GM23338 (cell line): ENCODE data around the gene LPP. TPM values are rescaled to one million over a fixed set of nuclear protein-coding genes. Genes with fewer than 3 reads are reported as not detected.

Source experiments
- ATAC-seq: fragments of 200-7000 bp; cut with Tn5 transposase; 3 replicates; pipeline ENCODE4 v1.9.1; 2020
- DNase-seq: peaks from one replicate; pipeline ENCODE4 v3.0.0-alpha.2; 2015; ENCODE audit warnings: low spot score
- H2AFZ ChIP-seq: fragments of 200-600 bp; sonication (generic); 2 replicates; pipeline ENCODE4 v1.8.0; 2016; ENCODE audit warnings: antibody characterized with exemption, mild to moderate bottlenecking, moderate library complexity
- H3F3A ChIP-seq: fragments of 200-600 bp; sonication (generic); replicated peaks from 2 replicates; pipeline ENCODE4 v1.8.0; 2017; ENCODE audit warnings: antibody characterized with exemption, mixed run types, low read depth
- H3K27ac ChIP-seq: fragments of 200-600 bp; sonication (generic); 2 replicates; pipeline ENCODE4 v1.6.1; 2016; ENCODE audit warnings: low read depth
- H3K27me3 ChIP-seq: fragments of 200-600 bp; sonication (generic); 2 replicates; pipeline ENCODE4 v1.8.0; 2016; ENCODE audit warnings: mild to moderate bottlenecking, mixed run types, moderate library complexity; ENCODE audit not compliant: insufficient read depth
- H3K36me3 ChIP-seq: fragments of 200-600 bp; sonication (generic); 2 replicates; pipeline ENCODE4 v1.8.0; 2016; ENCODE audit warnings: mild to moderate bottlenecking; ENCODE audit not compliant: insufficient read depth
- H3K4me1 ChIP-seq: fragments of 200-600 bp; sonication (generic); 2 replicates; pipeline ENCODE4 v1.8.0; 2016; ENCODE audit warnings: mild to moderate bottlenecking, moderate library complexity; ENCODE audit not compliant: insufficient read depth
- H3K4me2 ChIP-seq: fragments of 200-600 bp; sonication (generic); 2 replicates; pipeline ENCODE4 v1.7.1; 2017; ENCODE audit warnings: mixed run types
- H3K4me3 ChIP-seq: fragments of 200-600 bp; sonication (generic); 2 replicates; pipeline ENCODE4 v1.6.1; 2016; ENCODE audit warnings: mixed run types
- H3K79me2 ChIP-seq: fragments of 200-600 bp; sonication (generic); replicated peaks from 2 replicates; pipeline ENCODE4 v1.8.0; 2017; ENCODE audit warnings: mild to moderate bottlenecking; ENCODE audit not compliant: insufficient read depth
- H3K9me2 ChIP-seq: fragments of 200-600 bp; sonication (generic); 2 replicates; pipeline ENCODE4 v1.8.0; 2017; ENCODE audit not compliant: insufficient read depth
- H4K20me1 ChIP-seq: fragments of 200-600 bp; sonication (generic); replicated peaks from 2 replicates; pipeline ENCODE4 v1.8.0; 2017; ENCODE audit warnings: mild to moderate bottlenecking; ENCODE audit not compliant: insufficient read depth
- H3K27ac Mint-ChIP-seq: 2 replicates; pipeline ENCODE4 v1.8.0; 2020; ENCODE audit warnings: inconsistent platforms, mild to moderate bottlenecking, moderate library complexity, mixed read lengths
- H3K27me3 Mint-ChIP-seq: 3 replicates; pipeline ENCODE4 v1.8.0; 2022; ENCODE audit warnings: low read depth, mild to moderate bottlenecking, moderate library complexity, mixed read lengths, inconsistent platforms; ENCODE audit not compliant: insufficient read depth, poor library complexity
- H3K36me3 Mint-ChIP-seq: 3 replicates; pipeline ENCODE4 v1.8.0; 2021; ENCODE audit warnings: low read depth, mild to moderate bottlenecking, inconsistent platforms, moderate library complexity, mixed read lengths
- H3K4me1 Mint-ChIP-seq: 3 replicates; pipeline ENCODE4 v1.8.0; 2020; ENCODE audit warnings: mild to moderate bottlenecking, inconsistent platforms, mixed read lengths
- H3K4me3 Mint-ChIP-seq: 3 replicates; pipeline ENCODE4 v1.8.0; 2021; ENCODE audit warnings: moderate library complexity, mild to moderate bottlenecking, inconsistent platforms, mixed read lengths
- H3K9me3 Mint-ChIP-seq: 3 replicates; pipeline ENCODE4 v1.8.0; 2020; ENCODE audit warnings: moderate library complexity, mild to moderate bottlenecking, inconsistent platforms, mixed read lengths
- CREB1 ChIP-seq: fragments of 250-450 bp; sonication (Bioruptor Pico); IDR thresholded peaks from 2 replicates; pipeline ENCODE4 v1.5.0; 2020; ENCODE audit warnings: low read depth, mild to moderate bottlenecking, moderate library complexity
- EZH2 ChIP-seq: fragments of 200-600 bp; sonication (generic); IDR thresholded peaks from one replicate; pipeline ENCODE4 v1.8.0; 2017; ENCODE audit warnings: antibody characterized with exemption, mild to moderate bottlenecking, low read depth; ENCODE audit not compliant: unreplicated experiment
- EZH2phosphoT487 ChIP-seq: fragments of 200-600 bp; sonication (generic); IDR thresholded peaks from one replicate; pipeline ENCODE4 v1.8.1; 2018; ENCODE audit warnings: antibody characterized with exemption; ENCODE audit not compliant: unreplicated experiment
- JUNB ChIP-seq: IDR thresholded peaks from one replicate; pipeline ENCODE4 v1.6.1; 2016; ENCODE audit warnings: antibody characterized with exemption; ENCODE audit not compliant: unreplicated experiment
- STAT1 ChIP-seq: IDR thresholded peaks from one replicate; pipeline ENCODE4 v1.6.1; 2016; ENCODE audit warnings: antibody characterized with exemption; ENCODE audit not compliant: unreplicated experiment
- ZNF114 ChIP-seq: fragments of 250-450 bp; sonication (Bioruptor Pico); IDR thresholded peaks from 2 replicates; pipeline ENCODE4 v1.5.0; 2020; ENCODE audit warnings: mild to moderate bottlenecking, moderate library complexity
- ZNF331 ChIP-seq: fragments of 250-450 bp; sonication (Bioruptor Pico); IDR thresholded peaks from 2 replicates; pipeline ENCODE4 v1.5.0; 2020; ENCODE audit warnings: low read depth, mild to moderate bottlenecking, moderate library complexity
- polyA plus RNA-seq: library from polyadenylated mRNA; unstranded; fragments of >200 nt; fragmentation: Nextera tagmentation; extraction: Ambion mirVana; gene quantifications from 2 replicates; pipeline ENCODE4 v1.2.1, GENCODE V29; 2016
- total RNA-seq: library from RNA; depleted of rRNA; stranded (reverse); fragments of >200 nt; shearing (Covaris generic); gene quantifications from 2 replicates; pipeline ENCODE4 v1.2.3, GENCODE V29; 2014
- TF ChIP-seq, protein P1 (sequence below): IDR thresholded peaks from one replicate; pipeline ENCODE4 v1.6.1; 2018; ENCODE audit warnings: antibody characterized with exemption; ENCODE audit not compliant: unreplicated experiment
- TF ChIP-seq, protein P2 (sequence below): fragments of 250-450 bp; sonication (Bioruptor Pico); IDR thresholded peaks from 2 replicates; pipeline ENCODE4 v1.5.0; 2020; ENCODE audit warnings: mild to moderate bottlenecking, moderate library complexity

The LPP gene
- total and polyA plus RNA-seq, 2 experiments from 2014 or later = 23.0 to 35.2 TPM

DNA sequence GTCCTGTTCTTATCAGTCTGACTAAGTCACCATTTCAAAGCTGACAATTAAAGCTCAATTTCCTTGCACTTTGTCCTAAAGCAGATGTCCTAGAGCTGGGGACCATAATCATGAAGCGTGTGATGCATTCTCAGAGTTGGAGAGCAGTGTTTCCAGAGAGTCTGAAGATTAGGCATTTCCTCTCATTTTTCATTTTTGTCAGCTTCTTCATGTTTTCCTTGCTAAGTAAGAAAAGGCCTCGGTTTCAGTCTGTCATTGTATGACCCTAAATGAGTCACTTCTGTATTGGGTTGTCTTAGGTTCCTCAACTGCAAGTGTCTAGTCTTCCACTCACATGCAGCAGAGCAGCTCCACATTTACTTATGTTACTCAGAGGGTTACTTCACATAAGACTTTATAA lies 760.6 kb downstream of the LPP start (continued):
- TF ChIP-seq ZNF114 (CRISPR knock-in tag) = no peak
- TF ChIP-seq EZH2phosphoT487 = no peak
- TF ChIP-seq STAT1 = no peak
- TF ChIP-seq ZNF331 (CRISPR knock-in tag) = no peak
- TF ChIP-seq EZH2 = no peak
- TF ChIP-seq JUNB = no peak
- no peak for TF ChIP-seq CREB1
- TF ChIP-seq, protein P1, sequence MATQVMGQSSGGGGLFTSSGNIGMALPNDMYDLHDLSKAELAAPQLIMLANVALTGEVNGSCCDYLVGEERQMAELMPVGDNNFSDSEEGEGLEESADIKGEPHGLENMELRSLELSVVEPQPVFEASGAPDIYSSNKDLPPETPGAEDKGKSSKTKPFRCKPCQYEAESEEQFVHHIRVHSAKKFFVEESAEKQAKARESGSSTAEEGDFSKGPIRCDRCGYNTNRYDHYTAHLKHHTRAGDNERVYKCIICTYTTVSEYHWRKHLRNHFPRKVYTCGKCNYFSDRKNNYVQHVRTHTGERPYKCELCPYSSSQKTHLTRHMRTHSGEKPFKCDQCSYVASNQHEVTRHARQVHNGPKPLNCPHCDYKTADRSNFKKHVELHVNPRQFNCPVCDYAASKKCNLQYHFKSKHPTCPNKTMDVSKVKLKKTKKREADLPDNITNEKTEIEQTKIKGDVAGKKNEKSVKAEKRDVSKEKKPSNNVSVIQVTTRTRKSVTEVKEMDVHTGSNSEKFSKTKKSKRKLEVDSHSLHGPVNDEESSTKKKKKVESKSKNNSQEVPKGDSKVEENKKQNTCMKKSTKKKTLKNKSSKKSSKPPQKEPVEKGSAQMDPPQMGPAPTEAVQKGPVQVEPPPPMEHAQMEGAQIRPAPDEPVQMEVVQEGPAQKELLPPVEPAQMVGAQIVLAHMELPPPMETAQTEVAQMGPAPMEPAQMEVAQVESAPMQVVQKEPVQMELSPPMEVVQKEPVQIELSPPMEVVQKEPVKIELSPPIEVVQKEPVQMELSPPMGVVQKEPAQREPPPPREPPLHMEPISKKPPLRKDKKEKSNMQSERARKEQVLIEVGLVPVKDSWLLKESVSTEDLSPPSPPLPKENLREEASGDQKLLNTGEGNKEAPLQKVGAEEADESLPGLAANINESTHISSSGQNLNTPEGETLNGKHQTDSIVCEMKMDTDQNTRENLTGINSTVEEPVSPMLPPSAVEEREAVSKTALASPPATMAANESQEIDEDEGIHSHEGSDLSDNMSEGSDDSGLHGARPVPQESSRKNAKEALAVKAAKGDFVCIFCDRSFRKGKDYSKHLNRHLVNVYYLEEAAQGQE = no peak

DNA sequence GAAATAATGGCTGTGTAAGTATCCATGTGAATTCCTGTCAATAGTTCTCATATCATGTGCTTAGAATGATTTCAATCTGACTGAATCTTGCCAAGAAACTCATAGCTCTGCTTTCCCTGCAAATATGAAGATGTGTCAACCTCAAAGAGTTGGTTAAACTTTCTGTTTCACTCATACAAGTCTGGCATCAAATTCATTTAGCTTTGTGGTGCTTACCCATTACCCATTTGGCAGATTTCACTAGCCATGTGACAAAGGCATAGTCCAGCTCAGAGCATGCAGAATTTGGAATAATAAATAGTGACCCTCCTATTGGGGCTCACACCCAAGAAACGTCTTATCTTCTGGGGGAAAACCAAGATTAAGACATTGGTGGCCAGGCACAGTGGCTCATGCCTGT lies 761.2 kb downstream of the LPP start:
- Histone ChIP-seq H3K4me3 (no peak overlapping the region), H4K20me1 (no peaks in the 10 kb centered on the region), H3K4me1 (peaks cover 17% of the 10 kb centered on the region), H3K4me2 (no peak overlapping the region), H2AFZ (no peak overlapping the region), H3K79me2 (no peaks in the 10 kb centered on the region), H3K9me2 (no peaks in the 10 kb centered on the region), H3F3A (no peaks in the 10 kb centered on the region), H3K36me3 (no peaks in the 10 kb centered on the region), H3K27me3 (no peaks in the 10 kb centered on the region), H3K27ac (no peak overlapping the region)
- peaks cover 16% of the 10 kb centered on the region for H3K4me1 Mint-ChIP-seq
- H3K4me3 Mint-ChIP-seq = no peak overlapping the region
- ATAC-seq = no peak
- H3K36me3 Mint-ChIP-seq = no peaks in the 10 kb centered on the region
- no peaks in the 10 kb centered on the region for H3K27me3 Mint-ChIP-seq
- H3K27ac Mint-ChIP-seq = no peak overlapping the region
- H3K9me3 Mint-ChIP-seq = no peaks in the 10 kb centered on the region
- DNase-seq = no peak
- TF ChIP-seq, protein P2, sequence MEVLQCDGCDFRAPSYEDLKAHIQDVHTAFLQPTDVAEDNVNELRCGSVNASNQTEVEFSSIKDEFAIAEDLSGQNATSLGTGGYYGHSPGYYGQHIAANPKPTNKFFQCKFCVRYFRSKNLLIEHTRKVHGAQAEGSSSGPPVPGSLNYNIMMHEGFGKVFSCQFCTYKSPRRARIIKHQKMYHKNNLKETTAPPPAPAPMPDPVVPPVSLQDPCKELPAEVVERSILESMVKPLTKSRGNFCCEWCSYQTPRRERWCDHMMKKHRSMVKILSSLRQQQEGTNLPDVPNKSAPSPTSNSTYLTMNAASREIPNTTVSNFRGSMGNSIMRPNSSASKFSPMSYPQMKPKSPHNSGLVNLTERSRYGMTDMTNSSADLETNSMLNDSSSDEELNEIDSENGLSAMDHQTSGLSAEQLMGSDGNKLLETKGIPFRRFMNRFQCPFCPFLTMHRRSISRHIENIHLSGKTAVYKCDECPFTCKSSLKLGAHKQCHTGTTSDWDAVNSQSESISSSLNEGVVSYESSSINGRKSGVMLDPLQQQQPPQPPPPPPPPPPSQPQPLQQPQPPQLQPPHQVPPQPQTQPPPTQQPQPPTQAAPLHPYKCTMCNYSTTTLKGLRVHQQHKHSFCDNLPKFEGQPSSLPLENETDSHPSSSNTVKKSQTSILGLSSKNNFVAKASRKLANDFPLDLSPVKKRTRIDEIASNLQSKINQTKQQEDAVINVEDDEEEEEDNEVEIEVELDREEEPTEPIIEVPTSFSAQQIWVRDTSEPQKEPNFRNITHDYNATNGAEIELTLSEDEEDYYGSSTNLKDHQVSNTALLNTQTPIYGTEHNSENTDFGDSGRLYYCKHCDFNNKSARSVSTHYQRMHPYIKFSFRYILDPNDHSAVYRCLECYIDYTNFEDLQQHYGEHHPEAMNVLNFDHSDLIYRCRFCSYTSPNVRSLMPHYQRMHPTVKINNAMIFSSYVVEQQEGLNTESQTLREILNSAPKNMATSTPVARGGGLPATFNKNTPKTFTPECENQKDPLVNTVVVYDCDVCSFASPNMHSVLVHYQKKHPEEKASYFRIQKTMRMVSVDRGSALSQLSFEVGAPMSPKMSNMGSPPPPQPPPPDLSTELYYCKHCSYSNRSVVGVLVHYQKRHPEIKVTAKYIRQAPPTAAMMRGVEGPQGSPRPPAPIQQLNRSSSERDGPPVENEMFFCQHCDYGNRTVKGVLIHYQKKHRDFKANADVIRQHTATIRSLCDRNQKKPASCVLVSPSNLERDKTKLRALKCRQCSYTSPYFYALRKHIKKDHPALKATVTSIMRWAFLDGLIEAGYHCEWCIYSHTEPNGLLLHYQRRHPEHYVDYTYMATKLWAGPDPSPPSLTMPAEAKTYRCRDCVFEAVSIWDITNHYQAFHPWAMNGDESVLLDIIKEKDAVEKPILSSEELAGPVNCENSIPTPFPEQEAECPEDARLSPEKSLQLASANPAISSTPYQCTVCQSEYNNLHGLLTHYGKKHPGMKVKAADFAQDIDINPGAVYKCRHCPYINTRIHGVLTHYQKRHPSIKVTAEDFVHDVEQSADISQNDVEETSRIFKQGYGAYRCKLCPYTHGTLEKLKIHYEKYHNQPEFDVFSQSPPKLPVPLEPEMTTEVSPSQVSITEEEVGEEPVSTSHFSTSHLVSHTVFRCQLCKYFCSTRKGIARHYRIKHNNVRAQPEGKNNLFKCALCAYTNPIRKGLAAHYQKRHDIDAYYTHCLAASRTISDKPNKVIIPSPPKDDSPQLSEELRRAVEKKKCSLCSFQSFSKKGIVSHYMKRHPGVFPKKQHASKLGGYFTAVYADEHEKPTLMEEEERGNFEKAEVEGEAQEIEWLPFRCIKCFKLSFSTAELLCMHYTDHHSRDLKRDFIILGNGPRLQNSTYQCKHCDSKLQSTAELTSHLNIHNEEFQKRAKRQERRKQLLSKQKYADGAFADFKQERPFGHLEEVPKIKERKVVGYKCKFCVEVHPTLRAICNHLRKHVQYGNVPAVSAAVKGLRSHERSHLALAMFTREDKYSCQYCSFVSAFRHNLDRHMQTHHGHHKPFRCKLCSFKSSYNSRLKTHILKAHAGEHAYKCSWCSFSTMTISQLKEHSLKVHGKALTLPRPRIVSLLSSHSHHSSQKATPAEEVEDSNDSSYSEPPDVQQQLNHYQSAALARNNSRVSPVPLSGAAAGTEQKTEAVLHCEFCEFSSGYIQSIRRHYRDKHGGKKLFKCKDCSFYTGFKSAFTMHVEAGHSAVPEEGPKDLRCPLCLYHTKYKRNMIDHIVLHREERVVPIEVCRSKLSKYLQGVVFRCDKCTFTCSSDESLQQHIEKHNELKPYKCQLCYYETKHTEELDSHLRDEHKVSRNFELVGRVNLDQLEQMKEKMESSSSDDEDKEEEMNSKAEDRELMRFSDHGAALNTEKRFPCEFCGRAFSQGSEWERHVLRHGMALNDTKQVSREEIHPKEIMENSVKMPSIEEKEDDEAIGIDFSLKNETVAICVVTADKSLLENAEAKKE = no peak
- TF ChIP-seq STAT1 (no peak), ZNF114 (CRISPR knock-in tag) (no peak), EZH2 (no peak), ZNF331 (CRISPR knock-in tag) (no peak), EZH2phosphoT487 (no peak)
- TF ChIP-seq, protein P1 = no peak
